Cortex of kidney (tissue), 1 donor: ENCODE data around the gene GAS6.

ENCODE experiments used
- DNase-seq: peaks from one replicate; lab custom pipeline; 2025; lab: John Stamatoyannopoulos, UW

GAS6 gene

GRCh38 chr13:113770937-113771336, 92.9 kb downstream of the GAS6 start:
- DNase-seq = no peak
